Smooth muscle cell (in vitro differentiated cells): Measurements from ENCODE around the gene ELMOD1. TPM values are rescaled to one million over a fixed set of nuclear protein-coding genes. Genes with fewer than 3 reads are reported as not detected.
A peak's percentile ranks its signal among the peaks of the same experiment; 100 is the strongest.

Experiments
- DNase-seq: peaks from one replicate; lab custom pipeline; 2025; ENCODE audit not compliant: unreplicated experiment; lab: John Stamatoyannopoulos, UW
- H2AFZ ChIP-seq: fragments of 200-600 bp; sonication (generic); 2 replicates; pipeline ENCODE4 v1.6.0; 2016; ENCODE audit warnings: antibody characterized with exemption, low read depth, mild to moderate bottlenecking
- H3F3A ChIP-seq: fragments of 200-600 bp; sonication (generic); 2 replicates; pipeline ENCODE4 v1.6.0; 2017; ENCODE audit warnings: antibody characterized with exemption, low read depth
- H3K27ac ChIP-seq: fragments of 200-600 bp; sonication (generic); 2 replicates; pipeline ENCODE4 v1.5.1; 2016; ENCODE audit warnings: low read depth, mild to moderate bottlenecking
- H3K27me3 ChIP-seq: fragments of 200-600 bp; sonication (generic); 2 replicates; pipeline ENCODE4 v1.6.1; 2016; ENCODE audit warnings: low read depth, mild to moderate bottlenecking
- H3K36me3 ChIP-seq: fragments of 200-600 bp; sonication (generic); 2 replicates; pipeline ENCODE4 v1.5.1; 2016; ENCODE audit warnings: low read depth
- H3K4me1 ChIP-seq: fragments of 200-600 bp; sonication (generic); 2 replicates; pipeline ENCODE4 v1.5.1; 2016; ENCODE audit warnings: low read depth
- H3K4me2 ChIP-seq: fragments of 200-600 bp; sonication (generic); 2 replicates; pipeline ENCODE4 v1.6.0; 2016; ENCODE audit warnings: mild to moderate bottlenecking
- H3K4me3 ChIP-seq: fragments of 200-600 bp; sonication (generic); 2 replicates; pipeline ENCODE4 v1.5.1; 2016; ENCODE audit warnings: mild to moderate bottlenecking
- H3K79me2 ChIP-seq: fragments of 200-600 bp; sonication (generic); 2 replicates; pipeline ENCODE4 v1.6.0; 2016; ENCODE audit warnings: low read depth, mild to moderate bottlenecking
- H3K9ac ChIP-seq: fragments of 200-600 bp; sonication (generic); 2 replicates; pipeline ENCODE4 v1.6.0; 2016; ENCODE audit warnings: low read depth
- H3K9me3 ChIP-seq: fragments of 200-600 bp; sonication (generic); replicated peaks from 2 replicates; pipeline ENCODE4 v1.5.1; 2016; ENCODE audit warnings: low read depth
- H4K20me1 ChIP-seq: fragments of 200-600 bp; sonication (generic); 2 replicates; pipeline ENCODE4 v1.6.0; 2016; ENCODE audit warnings: low read depth
- WGBS: methylation state at CpG from one replicate; pipeline ENCODE4 v1.1.7; 2016; ENCODE audit warnings: low lambda C conversion rate; 5-methylcytosine and 5-hydroxymethylcytosine counted together
- polyA plus RNA-seq: library from polyadenylated mRNA; unstranded; fragments of >200 nt; fragmentation: Nextera tagmentation; extraction: Ambion mirVana; gene quantifications from 2 replicates; pipeline ENCODE4 v1.2.1, GENCODE V29; 2016
- total RNA-seq: library from RNA; depleted of rRNA; stranded (reverse); fragments of >200 nt; gene quantifications from 2 replicates; pipeline ENCODE4 v1.2.3, GENCODE V29; 2014
- TF ChIP-seq, protein P1 (sequence below): fragments of 200-600 bp; sonication (generic); IDR thresholded peaks from 2 replicates; pipeline ENCODE4 v1.5.1; 2017; ENCODE audit warnings: borderline replicate concordance, mild to moderate bottlenecking, antibody characterized with exemption; ENCODE audit not compliant: insufficient read depth, poor library complexity, severe bottlenecking

The ELMOD1 gene
- total and polyA plus RNA-seq, 2 experiments from 2014 or later: 0.24 to 0.94 TPM

DNA sequence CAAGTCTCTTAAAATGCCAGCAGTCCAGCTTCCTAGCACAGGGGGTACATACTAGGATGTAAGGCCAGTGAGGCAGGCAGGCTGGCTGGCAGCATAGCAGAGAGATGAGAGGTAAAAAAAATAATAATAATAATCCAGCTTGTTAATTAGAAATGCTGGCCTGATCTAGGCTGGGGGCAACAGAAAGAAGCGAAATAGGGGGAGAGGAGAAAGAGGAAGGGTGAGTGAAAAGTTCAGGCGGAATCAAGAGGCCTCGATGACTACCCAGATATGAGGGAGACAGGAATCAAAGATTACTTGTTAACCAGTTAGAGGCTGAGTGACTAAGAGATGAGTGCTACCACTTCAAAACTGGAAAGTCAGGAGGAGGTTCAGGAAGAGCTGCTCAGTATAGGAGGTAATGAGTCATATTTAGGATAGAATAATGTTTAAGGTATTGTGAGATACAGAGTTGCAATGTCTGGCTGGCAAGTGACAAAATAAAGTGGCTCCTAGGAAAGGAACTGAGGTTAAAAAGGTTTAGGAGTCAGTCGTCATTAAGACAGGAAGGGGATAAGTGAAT lies 28.2 kb upstream of the ELMOD1 start:
- Histone ChIP-seq H3K4me2 (peak overlapping the region; percentile 58), H3K4me3 (no peak overlapping the region), H3K9ac (peak overlapping the region; percentile 42), H3K27ac (peak overlapping the region; percentile 87), H3K36me3 (no peaks in the 10 kb centered on the region), H3K9me3 (no peaks in the 10 kb centered on the region), H2AFZ (no peak overlapping the region), H3K4me1 (peaks cover 9% of the 10 kb centered on the region), H3K79me2 (peaks cover 14% of the 10 kb centered on the region), H3F3A (no peaks in the 10 kb centered on the region), H3K27me3 (no peaks in the 10 kb centered on the region), H4K20me1 (no peaks in the 10 kb centered on the region)
- 26% methylated on average over 4 of the region's 4 CpGs for WGBS
- no peak for DNase-seq
- TF ChIP-seq, protein P1, sequence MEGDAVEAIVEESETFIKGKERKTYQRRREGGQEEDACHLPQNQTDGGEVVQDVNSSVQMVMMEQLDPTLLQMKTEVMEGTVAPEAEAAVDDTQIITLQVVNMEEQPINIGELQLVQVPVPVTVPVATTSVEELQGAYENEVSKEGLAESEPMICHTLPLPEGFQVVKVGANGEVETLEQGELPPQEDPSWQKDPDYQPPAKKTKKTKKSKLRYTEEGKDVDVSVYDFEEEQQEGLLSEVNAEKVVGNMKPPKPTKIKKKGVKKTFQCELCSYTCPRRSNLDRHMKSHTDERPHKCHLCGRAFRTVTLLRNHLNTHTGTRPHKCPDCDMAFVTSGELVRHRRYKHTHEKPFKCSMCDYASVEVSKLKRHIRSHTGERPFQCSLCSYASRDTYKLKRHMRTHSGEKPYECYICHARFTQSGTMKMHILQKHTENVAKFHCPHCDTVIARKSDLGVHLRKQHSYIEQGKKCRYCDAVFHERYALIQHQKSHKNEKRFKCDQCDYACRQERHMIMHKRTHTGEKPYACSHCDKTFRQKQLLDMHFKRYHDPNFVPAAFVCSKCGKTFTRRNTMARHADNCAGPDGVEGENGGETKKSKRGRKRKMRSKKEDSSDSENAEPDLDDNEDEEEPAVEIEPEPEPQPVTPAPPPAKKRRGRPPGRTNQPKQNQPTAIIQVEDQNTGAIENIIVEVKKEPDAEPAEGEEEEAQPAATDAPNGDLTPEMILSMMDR: no peak

DNA sequence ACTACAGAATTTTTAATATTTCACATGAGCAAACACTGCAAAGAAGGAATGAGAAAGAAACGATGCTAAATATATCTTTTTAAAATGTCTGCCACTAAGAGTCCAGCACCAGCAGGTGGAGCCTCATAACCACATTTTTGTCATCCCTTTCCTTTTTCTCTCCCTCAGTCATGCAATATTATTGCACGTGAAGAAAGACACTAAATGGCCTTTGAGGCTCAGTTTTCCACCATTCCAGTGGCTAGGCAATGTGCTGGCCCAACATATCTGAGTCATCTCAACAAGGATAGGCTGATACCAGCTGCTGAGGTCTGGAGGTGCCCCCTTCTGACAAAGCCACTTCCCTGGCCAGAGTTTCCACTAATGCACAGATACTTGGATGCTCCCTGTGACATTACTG lies 27.2 kb upstream of the ELMOD1 start:
- Histone ChIP-seq H3K27me3 (no peaks in the 10 kb centered on the region), H3K79me2 (peaks cover 14% of the 10 kb centered on the region), H3K36me3 (no peaks in the 10 kb centered on the region), H3K9me3 (no peaks in the 10 kb centered on the region), H3F3A (no peaks in the 10 kb centered on the region), H4K20me1 (no peaks in the 10 kb centered on the region), H3K4me1 (peaks cover 9% of the 10 kb centered on the region), H3K27ac (peak overlapping the region; percentile 87), H3K4me3 (no peak overlapping the region), H2AFZ (no peak overlapping the region), H3K9ac (no peak overlapping the region), H3K4me2 (peak overlapping the region; percentile 91)
- no peak for DNase-seq
- TF ChIP-seq, protein P1: peak; percentile 63
- WGBS: 26% methylated on average over 2 of the region's 2 CpGs

DNA sequence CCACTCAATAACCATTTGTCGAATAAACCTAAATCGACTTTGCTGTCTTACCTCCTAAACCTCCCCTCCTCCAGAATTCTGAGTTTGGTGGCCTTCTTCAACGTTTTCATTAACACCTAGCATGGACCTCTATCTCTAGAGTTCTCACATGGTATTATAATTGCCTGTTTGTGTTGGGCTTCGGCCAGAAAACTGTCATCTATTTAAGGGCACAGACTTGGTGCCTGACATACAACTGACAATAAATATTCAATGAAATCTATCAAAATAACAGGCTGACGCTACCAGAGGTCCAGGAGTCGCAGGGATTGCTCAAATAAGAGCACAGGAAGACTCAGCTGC lies 26.1 kb upstream of the ELMOD1 start:
- Histone ChIP-seq H3K4me1 (peaks cover 9% of the 10 kb centered on the region), H3K4me3 (peak overlapping the region; percentile 89), H3F3A (no peaks in the 10 kb centered on the region), H2AFZ (peak overlapping the region; percentile 97), H3K36me3 (no peaks in the 10 kb centered on the region), H3K9ac (peak overlapping the region; percentile 68), H3K27ac (peak overlapping the region; percentile 72), H4K20me1 (no peaks in the 10 kb centered on the region), H3K27me3 (no peaks in the 10 kb centered on the region), H3K9me3 (no peaks in the 10 kb centered on the region), H3K4me2 (peak overlapping the region; percentile 91), H3K79me2 (peaks cover 14% of the 10 kb centered on the region)
- 19% methylated on average over 6 of the region's 6 CpGs for WGBS
- no peak for DNase-seq
- TF ChIP-seq, protein P1: no peak
